ENCODE results near the gene CTSD.

The CTSD gene

DNA sequence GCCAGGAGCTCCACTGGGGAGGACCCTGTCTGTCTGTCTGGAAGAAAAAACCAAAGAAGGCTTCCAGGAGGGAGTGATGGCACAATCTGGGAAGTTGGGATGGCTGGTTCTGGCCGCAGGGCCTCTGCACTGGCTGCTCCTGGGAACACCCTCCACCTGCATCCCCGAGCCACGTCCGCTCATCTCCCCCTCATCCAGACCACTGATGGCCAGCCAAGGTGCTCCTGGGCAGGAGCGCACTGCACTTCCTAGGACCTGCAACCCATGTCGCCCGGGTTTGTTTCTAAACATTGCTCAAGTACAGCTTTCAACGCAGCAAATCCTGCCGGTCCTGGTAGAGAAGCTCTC is 8.4 kb downstream of the CTSD start:
- H3K4me3 ChIP-seq (ENCODE audit: low read depth, low read length) = no peak overlapping the region
- TF ChIP-seq, protein P1, sequence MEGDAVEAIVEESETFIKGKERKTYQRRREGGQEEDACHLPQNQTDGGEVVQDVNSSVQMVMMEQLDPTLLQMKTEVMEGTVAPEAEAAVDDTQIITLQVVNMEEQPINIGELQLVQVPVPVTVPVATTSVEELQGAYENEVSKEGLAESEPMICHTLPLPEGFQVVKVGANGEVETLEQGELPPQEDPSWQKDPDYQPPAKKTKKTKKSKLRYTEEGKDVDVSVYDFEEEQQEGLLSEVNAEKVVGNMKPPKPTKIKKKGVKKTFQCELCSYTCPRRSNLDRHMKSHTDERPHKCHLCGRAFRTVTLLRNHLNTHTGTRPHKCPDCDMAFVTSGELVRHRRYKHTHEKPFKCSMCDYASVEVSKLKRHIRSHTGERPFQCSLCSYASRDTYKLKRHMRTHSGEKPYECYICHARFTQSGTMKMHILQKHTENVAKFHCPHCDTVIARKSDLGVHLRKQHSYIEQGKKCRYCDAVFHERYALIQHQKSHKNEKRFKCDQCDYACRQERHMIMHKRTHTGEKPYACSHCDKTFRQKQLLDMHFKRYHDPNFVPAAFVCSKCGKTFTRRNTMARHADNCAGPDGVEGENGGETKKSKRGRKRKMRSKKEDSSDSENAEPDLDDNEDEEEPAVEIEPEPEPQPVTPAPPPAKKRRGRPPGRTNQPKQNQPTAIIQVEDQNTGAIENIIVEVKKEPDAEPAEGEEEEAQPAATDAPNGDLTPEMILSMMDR (IDR thresholded peaks at IDR 0.05; ENCODE audit: low read depth, low read length) = no peak

DNA sequence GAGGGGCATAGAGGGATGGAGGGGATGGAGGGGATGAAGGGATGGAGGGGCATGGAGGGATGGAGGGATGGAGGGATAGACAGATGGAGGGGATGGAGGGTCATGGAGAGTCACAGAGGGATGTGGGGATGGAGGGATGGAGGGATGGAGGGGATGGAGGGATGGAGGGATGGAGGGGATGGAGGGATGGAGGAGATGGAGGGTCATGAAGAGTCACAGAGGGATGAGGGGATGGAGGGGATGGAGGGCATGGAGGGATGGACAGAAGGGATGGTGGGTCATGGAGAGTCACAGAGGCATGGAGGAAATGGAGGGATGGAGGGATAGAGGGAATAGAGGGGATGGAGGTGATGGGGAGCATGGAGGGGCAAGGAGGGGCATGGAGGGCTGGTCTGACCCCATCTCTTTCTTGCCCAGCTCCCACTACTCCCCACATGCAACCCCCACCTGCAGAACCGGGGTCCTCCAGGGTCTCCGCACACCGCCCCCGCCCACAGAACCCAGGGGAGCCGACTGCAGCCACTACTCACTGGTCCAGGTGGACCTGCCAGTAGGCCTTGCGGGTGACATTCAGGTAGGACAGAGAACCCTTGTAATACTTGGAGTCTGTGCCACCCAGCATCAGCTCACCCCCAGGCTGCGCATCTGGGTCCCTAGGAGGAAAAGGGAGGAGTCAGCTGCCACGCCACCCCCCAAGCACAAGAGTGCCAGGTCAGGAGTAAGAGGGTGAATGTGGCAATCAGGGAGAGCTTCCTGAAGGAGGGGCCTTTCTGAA is 9.2 kb downstream of the CTSD start:
- no peak overlapping the region for H3K4me3 ChIP-seq (ENCODE audit: low read depth, low read length)
- TF ChIP-seq, protein P1 (IDR thresholded peaks at IDR 0.05; ENCODE audit: low read depth, low read length) = no peak

DNA sequence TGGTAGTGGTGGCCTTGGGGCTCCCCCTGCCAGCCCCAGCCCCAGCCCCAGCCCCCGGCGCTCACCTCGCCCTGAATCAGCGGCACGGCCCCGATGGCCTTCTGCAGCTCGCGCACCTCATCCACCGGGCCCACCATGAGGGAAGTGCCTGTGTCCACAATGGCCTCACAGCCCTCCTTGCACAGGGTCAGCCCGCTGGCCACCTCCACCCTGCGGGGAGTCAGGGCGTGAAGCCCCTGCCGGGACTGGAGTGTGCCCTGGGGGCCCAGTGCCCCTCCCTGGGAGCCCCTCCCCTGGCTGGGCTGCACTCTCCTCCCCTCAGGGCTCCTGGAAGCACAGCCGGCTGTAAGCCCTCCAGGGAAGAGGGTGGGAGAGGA is 9.8 kb downstream of the CTSD start:
- no peak overlapping the region for H3K4me3 ChIP-seq (ENCODE audit: low read depth, low read length)

DNA sequence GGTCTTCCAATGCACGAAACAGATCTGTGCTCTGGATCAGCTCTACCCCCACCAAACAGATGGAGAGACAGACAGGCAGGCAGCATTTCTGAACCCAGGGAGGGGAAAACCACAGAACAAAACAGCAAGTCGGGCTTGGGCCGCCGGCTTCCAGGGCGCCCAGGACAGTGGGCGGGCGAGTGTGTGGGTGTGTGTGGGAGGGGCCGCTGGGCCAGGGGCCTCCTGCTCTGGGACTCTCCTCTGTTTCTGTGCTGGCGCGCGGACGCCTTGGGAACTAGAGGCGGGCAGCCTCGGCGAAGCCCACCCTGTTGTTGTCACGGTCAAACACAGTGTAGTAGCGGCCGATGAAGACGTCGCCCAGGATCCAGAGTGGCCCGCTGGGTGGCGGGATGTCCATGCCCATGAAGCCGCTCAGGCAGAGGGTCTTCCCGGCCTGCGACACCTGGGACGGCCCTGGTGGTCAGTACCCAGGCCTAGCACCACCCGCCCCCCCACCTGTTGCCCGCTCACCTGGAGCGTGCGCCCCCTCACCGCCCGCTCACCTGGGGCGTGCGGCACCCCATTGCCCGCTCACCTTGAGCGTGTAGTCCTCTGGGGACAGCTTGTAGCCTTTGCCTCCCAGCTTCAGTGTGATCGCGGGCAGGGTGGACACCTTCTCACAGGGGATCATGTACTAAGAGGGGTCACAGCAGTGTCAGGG is 10.3 kb downstream of the CTSD start:
- TF ChIP-seq, protein P1 (IDR thresholded peaks at IDR 0.05; ENCODE audit: low read depth, low read length) = no peak
- no peak overlapping the region for H3K4me3 ChIP-seq (ENCODE audit: low read depth, low read length)

More for the DNA sequence above, 9.8 kb downstream of the CTSD start:
- TF ChIP-seq, protein P1 (IDR thresholded peaks at IDR 0.05; ENCODE audit: low read depth, low read length) = no peak

DNA sequence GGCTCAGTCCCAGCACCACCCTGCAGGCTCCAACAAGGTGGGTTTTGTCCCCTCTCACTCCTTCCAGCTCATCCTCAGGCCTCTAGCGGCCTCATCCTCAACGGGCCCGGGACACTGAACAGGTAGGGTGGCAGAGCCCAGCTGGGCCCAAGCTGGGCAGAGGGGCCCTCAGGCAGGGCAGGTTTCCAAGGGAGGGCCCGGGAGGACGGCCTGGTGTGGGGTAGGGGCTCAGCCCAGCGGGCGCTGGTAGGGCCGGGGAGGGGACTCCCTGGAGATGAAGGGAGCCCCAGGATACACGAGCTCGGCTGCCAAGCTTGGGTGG is 10.9 kb downstream of the CTSD start:
- no peak overlapping the region for H3K4me3 ChIP-seq (ENCODE audit: low read depth, low read length)
- TF ChIP-seq, protein P1 (IDR thresholded peaks at IDR 0.05; ENCODE audit: low read depth, low read length) = no peak

DNA sequence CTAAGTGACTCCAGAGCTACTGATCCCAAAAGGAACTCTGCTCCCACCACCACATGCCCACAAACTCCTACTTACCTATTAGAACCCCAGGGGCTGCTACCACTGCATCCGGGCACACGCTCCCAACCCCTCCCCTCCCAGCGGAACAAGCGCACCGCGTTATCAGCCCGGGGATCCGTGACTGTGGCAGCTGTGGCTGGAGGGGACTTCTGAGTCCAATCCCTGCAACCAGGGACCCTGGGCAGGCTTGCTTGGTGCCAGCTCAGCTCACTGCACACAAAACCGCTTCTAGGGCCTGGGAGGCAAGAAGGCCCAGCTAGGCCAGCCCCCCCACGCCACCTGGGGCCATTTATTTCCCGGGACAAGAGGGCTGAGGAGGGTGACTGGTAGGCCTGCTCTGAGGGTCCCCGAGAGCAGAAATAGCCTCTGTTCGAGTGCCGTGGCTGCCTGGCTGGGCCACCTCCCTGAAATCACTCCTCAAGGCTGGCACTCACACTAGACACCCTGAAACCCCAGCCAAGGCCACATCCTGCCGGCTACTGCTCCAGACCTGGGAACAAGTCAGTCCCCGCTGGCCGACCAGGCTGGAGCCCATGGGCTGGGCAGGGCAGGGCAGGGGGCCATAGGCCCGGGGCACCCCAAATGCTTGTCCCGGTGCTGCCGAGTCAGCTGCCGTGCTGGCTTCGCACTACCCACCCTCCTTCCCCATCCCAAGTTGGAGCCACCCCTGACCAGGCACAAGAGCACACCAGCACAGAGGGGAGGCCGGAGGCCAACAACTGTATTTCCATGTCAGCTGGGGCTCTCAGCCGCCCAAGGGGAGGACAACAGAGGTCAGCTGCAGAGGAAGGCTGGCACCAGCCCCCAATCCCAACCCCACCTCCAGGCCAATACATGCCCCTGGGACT is 11.5 kb downstream of the CTSD start:
- no peak overlapping the region for H3K4me3 ChIP-seq (ENCODE audit: low read depth, low read length)
- TF ChIP-seq, protein P1 (IDR thresholded peaks at IDR 0.05; ENCODE audit: low read depth, low read length) = no peak
